GM12878 (cell line): Measurements from ENCODE around the gene CBFA2T3. TPM values are rescaled to one million over a fixed set of nuclear protein-coding genes. Genes with fewer than 3 reads are reported as not detected.

Experiments
- ATAC-seq: fragments of 200-7000 bp; cut with Tn5 transposase; 3 replicates; pipeline ENCODE4 v1.9.1; 2020; ENCODE audit warnings: mild to moderate bottlenecking, moderate library complexity
- BruUV-seq: library from RNA; stranded (reverse); fragments of 400-500 nt; replicated peaks from 2 replicates; lab custom pipeline; 2021; lab: Mats Ljungman, UMichigan
- CTCF ChIA-PET: fragments of 300-600 bp; sonication (Branson Sonifier 250); formaldehyde crosslinking; extraction: SDS; loops from one replicate; lab custom pipeline; 2021; ENCODE audit warnings: inconsistent platforms; lab: Yijun Ruan, JAX
- POLR2A ChIA-PET: fragments of 350-600 bp; formaldehyde crosslinking; extraction: SDS; loops from one replicate; lab custom pipeline; 2021; ENCODE audit warnings: inconsistent platforms; lab: Charles Lee
- RAD21 ChIA-PET: fragments of 300-600 bp; sonication (Branson Sonifier 250); formaldehyde crosslinking; loops from one replicate; lab custom pipeline; 2023; ENCODE audit warnings: antibody characterized with exemption; ENCODE audit not compliant: unreplicated experiment; lab: Charles Lee
- SMC1A ChIA-PET: fragments of 300-600 bp; sonication (Branson Sonifier 250); formaldehyde crosslinking; loops from one replicate; lab custom pipeline; 2023; ENCODE audit not compliant: unreplicated experiment, uncharacterized antibody; lab: Charles Lee
- DNase-seq: peaks from one replicate; pipeline ENCODE4 v3.0.0-alpha.2; 2011; ENCODE audit warnings: low read depth, low spot score
- FAIRE-seq: peaks from 3 replicates; lab custom pipeline; 2011; peaks lifted over from hg19 to GRCh38; lab: Jason Lieb, UNC
- H2AFZ ChIP-seq: 2 replicates; pipeline ENCODE4 v1.6.0; 2011; ENCODE audit warnings: low read depth, low read length, control low read depth; ENCODE audit not compliant: control insufficient read depth
- H3K27ac ChIP-seq: 2 replicates; pipeline ENCODE4 v1.5.1; 2011; ENCODE audit warnings: control low read depth; ENCODE audit not compliant: control insufficient read depth, insufficient read depth
- H3K27me3 ChIP-seq, 2 experiments: replicated peaks in 1 of 2; 2 replicates each; pipeline versions ENCODE4 v1.6.0 to v1.6.1; 2011; ENCODE audit warnings: low read length in 1 of 2; ENCODE audit not compliant: control insufficient read depth in 2 of 2, insufficient read depth in 2 of 2
- H3K36me3 ChIP-seq, 2 experiments: 2 replicates each; pipeline ENCODE4 v1.5.1; 2011; ENCODE audit warnings: low read length in 1 of 2; ENCODE audit not compliant: control insufficient read depth in 2 of 2, insufficient read depth in 2 of 2
- H3K4me1 ChIP-seq: 2 replicates; pipeline ENCODE4 v1.6.1; 2011; ENCODE audit warnings: mild to moderate bottlenecking, low read length, moderate library complexity, mixed read lengths; ENCODE audit not compliant: control insufficient read depth, insufficient read depth
- H3K4me2 ChIP-seq: 2 replicates; pipeline ENCODE4 v1.6.0; 2011; ENCODE audit warnings: control low read depth; ENCODE audit not compliant: control insufficient read depth, insufficient read depth
- H3K4me3 ChIP-seq: fragments of 200-600 bp; sonication (generic); 2 replicates; pipeline ENCODE4 v1.5.1; 2016
- H3K79me2 ChIP-seq: 2 replicates; pipeline ENCODE4 v1.6.0; 2011; ENCODE audit warnings: low read length; ENCODE audit not compliant: control insufficient read depth, insufficient read depth
- H3K9ac ChIP-seq: 2 replicates; pipeline ENCODE4 v1.8.0; 2011; ENCODE audit warnings: low read length, control low read depth, mixed read lengths; ENCODE audit not compliant: control insufficient read depth, insufficient read depth
- H3K9me3 ChIP-seq: replicated peaks from 3 replicates; pipeline ENCODE4 v1.5.1; 2011; ENCODE audit warnings: mild to moderate bottlenecking, low read length; ENCODE audit not compliant: control insufficient read depth, insufficient read depth
- H4K20me1 ChIP-seq: 2 replicates; pipeline ENCODE4 v1.6.0; 2011; ENCODE audit not compliant: control insufficient read depth, insufficient read depth
- BHLHE40 ChIP-seq, 2 experiments: fragments of 450-650 bp in 1 of 2; IDR thresholded peaks; 2 replicates each; pipeline ENCODE4 v1.6.1; 2011 to 2017; ENCODE audit warnings: low read depth in 2 of 2, borderline replicate concordance in 1 of 2, improper control_type of control experiment in 1 of 2, low read length in 1 of 2, mild to moderate bottlenecking in 1 of 2
- CEBPB ChIP-seq, 2 experiments: fragments of 150-350 bp in 1 of 2; IDR thresholded peaks; 2 replicates each; pipeline ENCODE4 v1.6.1; 2012 to 2014; ENCODE audit warnings: low read depth in 2 of 2, low read length in 2 of 2, borderline replicate concordance in 1 of 2, inconsistent platforms in 1 of 2
- DPF2 ChIP-seq: fragments of 450-650 bp; IDR thresholded peaks from 2 replicates; pipeline ENCODE4 v1.6.1; 2017; ENCODE audit warnings: mild to moderate bottlenecking
- FOXM1 ChIP-seq: IDR thresholded peaks from 2 replicates; pipeline ENCODE4 v1.6.1; 2012; ENCODE audit warnings: low read depth, mild to moderate bottlenecking, inconsistent platforms, low read length, moderate library complexity
- HDAC6 ChIP-seq: fragments of 200-600 bp; sonication (generic); IDR thresholded peaks from one replicate; pipeline ENCODE4 v1.8.0; 2017; ENCODE audit warnings: antibody characterized with exemption; ENCODE audit not compliant: unreplicated experiment
- MTA2 ChIP-seq: fragments of 450-650 bp; IDR thresholded peaks from 2 replicates; pipeline ENCODE4 v1.6.1; 2016; ENCODE audit warnings: low read depth, mild to moderate bottlenecking, moderate library complexity
- MYC ChIP-seq: IDR thresholded peaks from 2 replicates; pipeline ENCODE4 v1.6.1; 2011; ENCODE audit warnings: mild to moderate bottlenecking, low read length, moderate library complexity, inconsistent platforms; ENCODE audit not compliant: insufficient read depth, insufficient replicate concordance, insufficient read length, severe bottlenecking
- NFIC ChIP-seq: IDR thresholded peaks from 2 replicates; pipeline ENCODE4 v1.6.1; 2012; ENCODE audit warnings: low read depth, mild to moderate bottlenecking, inconsistent platforms, low read length, moderate library complexity
- NR2F1 ChIP-seq: fragments of 450-650 bp; conservative IDR thresholded peaks from 2 replicates; pipeline ENCODE4 v1.6.1; 2017; ENCODE audit warnings: mild to moderate bottlenecking
- POLR2A ChIP-seq: IDR thresholded peaks from 2 replicates; pipeline ENCODE4 v1.6.1; 2011; ENCODE audit warnings: low read depth, mild to moderate bottlenecking, low read length
- POLR2AphosphoS2 ChIP-seq: IDR thresholded peaks from 2 replicates; pipeline ENCODE4 v1.6.1; 2011; ENCODE audit warnings: low read depth, mild to moderate bottlenecking, low read length, improper control_type of control experiment, moderate library complexity
- POLR2AphosphoS5 ChIP-seq: IDR thresholded peaks from 2 replicates; pipeline ENCODE4 v1.6.1; 2011; ENCODE audit warnings: mild to moderate bottlenecking, low read length, inconsistent platforms
- POU2F2 ChIP-seq: IDR thresholded peaks from 3 replicates; pipeline ENCODE4 v1.6.1; 2011; ENCODE audit warnings: low read depth, mild to moderate bottlenecking, low read length, borderline replicate concordance
- RAD21 ChIP-seq: IDR thresholded peaks from 2 replicates; pipeline ENCODE4 v1.6.1; 2011; ENCODE audit warnings: mild to moderate bottlenecking, low read depth, low read length, moderate library complexity; ENCODE audit not compliant: insufficient read depth
- SPI1 ChIP-seq: IDR thresholded peaks from 2 replicates; pipeline ENCODE4 v1.6.1; 2011; ENCODE audit warnings: low read depth, mild to moderate bottlenecking, low read length, moderate library complexity, borderline replicate concordance; ENCODE audit not compliant: insufficient read depth
- TCF12 ChIP-seq: IDR thresholded peaks from 2 replicates; pipeline ENCODE4 v1.6.1; 2011; ENCODE audit warnings: low read depth, mild to moderate bottlenecking, low read length
- WGBS: methylation state at CpG from one replicate; pipeline ENCODE4 v1.1.6; 2016; ENCODE audit warnings: low lambda C conversion rate; ENCODE audit not compliant: insufficient replicate concordance, insufficient coverage; ENCODE audit errors: missing lambda C conversion rate; 5-methylcytosine and 5-hydroxymethylcytosine counted together
- in situ Hi-C: fragments of 300-500 bp; cut with MboI; formaldehyde crosslinking; loops from 9 replicates; pipeline ENCODE4 v1.14.3; 2018; ENCODE audit warnings: mixed read lengths
- intact Hi-C: fragments of 100-400 bp; cut with micrococcal nuclease; formaldehyde crosslinking; loops from one replicate; pipeline ENCODE4 v1.14.2; 2022; ENCODE audit not compliant: unreplicated experiment
- polyA plus RNA-seq, 11 experiments: library from polyadenylated mRNA; depleted of rRNA in 4 of 11; unstranded in 6 of 11; stranded (reverse) in 5 of 11; fragments of >200 nt; fragmentation: Nextera tagmentation in 4 of 11; fragmentation: Illumina TruSeq in 1 of 11; extraction: Ambion mirVana in 4 of 11; extraction: Trizol in 1 of 11; gene quantifications; 1 replicate in 1 of 11; 2 replicates in 10 of 11; pipeline versions ENCODE4 v1.2.1 to v1.2.3, GENCODE V29; 2011 to 2016; ENCODE audit warnings: inconsistent platforms in 2 of 11, missing spikeins in 2 of 11, low read depth in 1 of 11
- total RNA-seq, 4 experiments: library from RNA; depleted of rRNA in 3 of 4; stranded (reverse); fragments of >200 nt in 3 of 4; fragmentation: Illumina TruSeq in 1 of 4; extraction: Trizol in 1 of 4; gene quantifications; 2 replicates each; pipeline versions ENCODE4 v1.2.1 to v1.2.3, GENCODE V29; 2013 to 2021
- TF ChIP-seq, protein P1 (sequence below): fragments of 450-650 bp; conservative IDR thresholded peaks from 2 replicates; pipeline ENCODE4 v1.6.1; 2017; ENCODE audit warnings: mild to moderate bottlenecking, moderate library complexity
- TF ChIP-seq, protein P2 (sequence below): fragments of 450-650 bp; IDR thresholded peaks from 2 replicates; pipeline ENCODE4 v1.6.1; 2016; ENCODE audit warnings: mild to moderate bottlenecking
- TF ChIP-seq, protein P3 (sequence below): IDR thresholded peaks from 2 replicates; pipeline ENCODE4 v1.6.1; 2011; ENCODE audit warnings: mild to moderate bottlenecking, low read depth, low read length, moderate library complexity; ENCODE audit not compliant: insufficient replicate concordance

The CBFA2T3 gene
- total and polyA plus RNA-seq, 10 of the 15 experiments (the other 5 are each of a cell fraction or from before 2014, with no cell fraction given): 0.69 to 42.6 (median 4.5) TPM

DNA sequence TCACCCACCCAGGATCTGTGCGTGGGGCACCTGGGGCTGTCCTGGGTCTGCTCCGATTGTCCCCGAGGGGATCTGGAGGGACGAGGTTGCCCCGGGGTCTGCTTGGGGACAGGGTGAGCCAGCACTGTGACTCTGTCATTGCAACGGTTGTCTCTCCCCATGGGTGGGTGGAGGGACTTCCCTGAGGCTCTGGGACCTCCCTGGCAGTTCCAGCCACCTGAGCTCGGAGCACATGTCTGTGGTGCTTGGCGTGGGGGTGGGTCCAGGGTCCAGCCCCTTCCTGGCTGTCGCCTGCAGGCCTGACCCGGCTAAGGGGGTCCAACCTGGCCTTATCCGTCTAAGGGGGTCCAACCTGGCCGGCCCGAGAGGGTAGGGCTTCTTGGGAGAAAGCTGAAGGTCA lies 8.5 kb upstream of the CBFA2T3 start:
- BruUV-seq: no TSS peak
- ChIA-PET CTCF (interaction anchor here (0.7 to 1.3 kb wide), 3 partner anchors 8 to 170 kb away, joined by 3 to 4 read pairs (median 3); partner anchors contain the start of gene CBFA2T3), POLR2A (interaction anchor here (1.1 to 2.4 kb wide), 3 partner anchors 13 to 111 kb away, joined by 3 to 11 read pairs (median 4); no protein-coding TSS in a partner anchor), RAD21 (interaction anchor here (1.4 to 4.9 kb wide), 4 partner anchors 13 to 112 kb away, joined by 4 to 37 read pairs (median 8); no protein-coding TSS in a partner anchor), SMC1A (interaction anchor here (0.6 to 1.6 kb wide), 6 partner anchors 10 to 76 kb away, joined by 3 to 6 read pairs (median 3); no protein-coding TSS in a partner anchor)
- Histone ChIP-seq H3K4me1 (peaks cover 43% of the 10 kb centered on the region), H3K27ac (no peak overlapping the region), H3K9me3 (no peaks in the 10 kb centered on the region), H3K4me2 (peak overlapping the region; percentile 26; the same call in 1 of the 2 replicates), H3K4me3 (no peak overlapping the region), H4K20me1 (no peaks in the 10 kb centered on the region), H3K27me3 (no peaks in the 10 kb centered on the region), H3K9ac (peak overlapping the region; percentile 37; the same call in 1 of the 2 replicates), H3K79me2 (no peaks in the 10 kb centered on the region), H3K36me3 (no peaks in the 10 kb centered on the region), H2AFZ (no peak overlapping the region)
- ATAC-seq (peak; percentile 8; the same call in 1 of the 3 replicates), FAIRE-seq (no peak), DNase-seq (no peak)
- intact Hi-C loops: no loop called here
- in situ Hi-C loops: no loop called here
- WGBS: 5% methylated on average over 12 of the region's 13 CpGs
- TF ChIP-seq POLR2A: no peak; the same call in 1 of the 2 replicates
- no peak for TF ChIP-seq CEBPB (IDR thresholded peaks at IDR 0.05; ENCODE audit: borderline replicate concordance in 1 of 2, low read depth in 2 of 2, low read length in 2 of 2)
- TF ChIP-seq, protein P1, sequence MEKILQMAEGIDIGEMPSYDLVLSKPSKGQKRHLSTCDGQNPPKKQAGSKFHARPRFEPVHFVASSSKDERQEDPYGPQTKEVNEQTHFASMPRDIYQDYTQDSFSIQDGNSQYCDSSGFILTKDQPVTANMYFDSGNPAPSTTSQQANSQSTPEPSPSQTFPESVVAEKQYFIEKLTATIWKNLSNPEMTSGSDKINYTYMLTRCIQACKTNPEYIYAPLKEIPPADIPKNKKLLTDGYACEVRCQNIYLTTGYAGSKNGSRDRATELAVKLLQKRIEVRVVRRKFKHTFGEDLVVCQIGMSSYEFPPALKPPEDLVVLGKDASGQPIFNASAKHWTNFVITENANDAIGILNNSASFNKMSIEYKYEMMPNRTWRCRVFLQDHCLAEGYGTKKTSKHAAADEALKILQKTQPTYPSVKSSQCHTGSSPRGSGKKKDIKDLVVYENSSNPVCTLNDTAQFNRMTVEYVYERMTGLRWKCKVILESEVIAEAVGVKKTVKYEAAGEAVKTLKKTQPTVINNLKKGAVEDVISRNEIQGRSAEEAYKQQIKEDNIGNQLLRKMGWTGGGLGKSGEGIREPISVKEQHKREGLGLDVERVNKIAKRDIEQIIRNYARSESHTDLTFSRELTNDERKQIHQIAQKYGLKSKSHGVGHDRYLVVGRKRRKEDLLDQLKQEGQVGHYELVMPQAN: no peak
- TF ChIP-seq BHLHE40 (IDR thresholded peaks at IDR 0.05; ENCODE audit: borderline replicate concordance in 1 of 2, low read depth in 2 of 2, low read length in 1 of 2): peak in 1 of 2 experiments; percentile 22; a peak in 1 of 4 replicates
- 0 out of 2 replicates have a peak, but pooled peaks have one; percentile 24 for TF ChIP-seq TCF12
- TF ChIP-seq FOXM1: no peak
- TF ChIP-seq NFIC: no peak
- no peak for TF ChIP-seq SPI1
- no peak for TF ChIP-seq MTA2
- 0 out of 2 replicates have a peak, but pooled peaks have one; percentile 21 for TF ChIP-seq NR2F1
- no peak for TF ChIP-seq POLR2AphosphoS2
- TF ChIP-seq POU2F2: no peak
- no peak for TF ChIP-seq MYC
- TF ChIP-seq DPF2: 0 out of 2 replicates have a peak, but pooled peaks have one; percentile 39
- TF ChIP-seq RAD21: no peak
- no peak for TF ChIP-seq POLR2AphosphoS5
- TF ChIP-seq HDAC6: no peak
- TF ChIP-seq, protein P2, sequence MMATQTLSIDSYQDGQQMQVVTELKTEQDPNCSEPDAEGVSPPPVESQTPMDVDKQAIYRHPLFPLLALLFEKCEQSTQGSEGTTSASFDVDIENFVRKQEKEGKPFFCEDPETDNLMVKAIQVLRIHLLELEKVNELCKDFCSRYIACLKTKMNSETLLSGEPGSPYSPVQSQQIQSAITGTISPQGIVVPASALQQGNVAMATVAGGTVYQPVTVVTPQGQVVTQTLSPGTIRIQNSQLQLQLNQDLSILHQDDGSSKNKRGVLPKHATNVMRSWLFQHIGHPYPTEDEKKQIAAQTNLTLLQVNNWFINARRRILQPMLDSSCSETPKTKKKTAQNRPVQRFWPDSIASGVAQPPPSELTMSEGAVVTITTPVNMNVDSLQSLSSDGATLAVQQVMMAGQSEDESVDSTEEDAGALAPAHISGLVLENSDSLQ: no peak
- TF ChIP-seq, protein P3, sequence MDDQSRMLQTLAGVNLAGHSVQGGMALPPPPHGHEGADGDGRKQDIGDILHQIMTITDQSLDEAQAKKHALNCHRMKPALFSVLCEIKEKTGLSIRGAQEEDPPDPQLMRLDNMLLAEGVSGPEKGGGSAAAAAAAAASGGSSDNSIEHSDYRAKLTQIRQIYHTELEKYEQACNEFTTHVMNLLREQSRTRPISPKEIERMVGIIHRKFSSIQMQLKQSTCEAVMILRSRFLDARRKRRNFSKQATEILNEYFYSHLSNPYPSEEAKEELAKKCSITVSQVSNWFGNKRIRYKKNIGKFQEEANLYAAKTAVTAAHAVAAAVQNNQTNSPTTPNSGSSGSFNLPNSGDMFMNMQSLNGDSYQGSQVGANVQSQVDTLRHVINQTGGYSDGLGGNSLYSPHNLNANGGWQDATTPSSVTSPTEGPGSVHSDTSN: no peak
